ENCODE data around the gene GPBP1.

DNA sequence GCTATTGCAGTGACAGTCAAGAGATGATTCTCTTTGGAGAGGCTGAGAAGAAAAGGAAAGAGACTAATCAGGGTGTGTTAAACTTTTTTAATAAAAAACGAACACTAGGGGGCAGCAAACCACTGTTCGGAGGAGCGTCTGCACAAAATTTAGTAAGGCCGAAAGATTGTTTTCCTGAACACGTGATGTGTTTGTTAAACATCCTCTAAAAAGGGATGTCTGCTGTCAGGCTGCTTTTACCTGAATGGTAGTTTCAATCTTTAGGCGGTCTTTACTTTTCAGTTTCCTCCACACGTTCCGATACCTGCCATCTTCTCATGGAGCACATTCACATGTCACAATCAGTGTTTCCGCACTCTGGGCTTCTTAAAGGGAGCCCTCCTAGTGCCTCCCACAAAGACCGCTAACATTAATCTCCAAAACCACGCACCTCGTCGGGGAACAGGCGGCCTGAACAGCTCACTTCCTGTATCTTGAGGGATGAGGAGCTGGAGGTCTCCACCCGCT lies 125.2 kb downstream of the GPBP1 start:
- TF ChIP-seq, protein P1, sequence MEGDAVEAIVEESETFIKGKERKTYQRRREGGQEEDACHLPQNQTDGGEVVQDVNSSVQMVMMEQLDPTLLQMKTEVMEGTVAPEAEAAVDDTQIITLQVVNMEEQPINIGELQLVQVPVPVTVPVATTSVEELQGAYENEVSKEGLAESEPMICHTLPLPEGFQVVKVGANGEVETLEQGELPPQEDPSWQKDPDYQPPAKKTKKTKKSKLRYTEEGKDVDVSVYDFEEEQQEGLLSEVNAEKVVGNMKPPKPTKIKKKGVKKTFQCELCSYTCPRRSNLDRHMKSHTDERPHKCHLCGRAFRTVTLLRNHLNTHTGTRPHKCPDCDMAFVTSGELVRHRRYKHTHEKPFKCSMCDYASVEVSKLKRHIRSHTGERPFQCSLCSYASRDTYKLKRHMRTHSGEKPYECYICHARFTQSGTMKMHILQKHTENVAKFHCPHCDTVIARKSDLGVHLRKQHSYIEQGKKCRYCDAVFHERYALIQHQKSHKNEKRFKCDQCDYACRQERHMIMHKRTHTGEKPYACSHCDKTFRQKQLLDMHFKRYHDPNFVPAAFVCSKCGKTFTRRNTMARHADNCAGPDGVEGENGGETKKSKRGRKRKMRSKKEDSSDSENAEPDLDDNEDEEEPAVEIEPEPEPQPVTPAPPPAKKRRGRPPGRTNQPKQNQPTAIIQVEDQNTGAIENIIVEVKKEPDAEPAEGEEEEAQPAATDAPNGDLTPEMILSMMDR (conservative IDR thresholded peaks at IDR 0.05; ENCODE audit: low read depth, low read length), result peak; percentile 83
- no peak for TF ChIP-seq POLR2A (IDR thresholded peaks at IDR 0.05; ENCODE audit: low read depth, low read length)
- peak; percentile 88 for TF ChIP-seq SMC3 (IDR thresholded peaks at IDR 0.05; ENCODE audit: low read depth, low read length)
